T-helper 2 cell treated with Interferon-gamma antibody and Interleukin-4, amounts not matched to agents 100 ng/mL and 5 ng/mL, for 36 hours (primary cell): ENCODE measurements around the gene SLC16A9. TPM values are rescaled to one million over a fixed set of nuclear protein-coding genes. Genes with fewer than 3 reads are reported as not detected.
"Not testable (repeated sequence)": the region's sequence is repeated elsewhere in the genome, so short reads cannot be mapped to it uniquely, and the experiment has no call there.

Experiments used
- intact Hi-C: fragments of 100-400 bp; cut with micrococcal nuclease; formaldehyde crosslinking; loops from one replicate; pipeline ENCODE4 v1.15.1; 2023
- total RNA-seq: library from RNA; stranded (reverse); gene quantifications from 2 replicates; pipeline ENCODE4 v1.2.3, GENCODE V29; 2022

SLC16A9 gene
- total RNA-seq, 1 donor from 2014 or later: 0.68 TPM

GRCh38 chr10:59678884-59679301, 30.8 kb downstream of the SLC16A9 start:
- intact Hi-C loops: no loop called here

DNA sequence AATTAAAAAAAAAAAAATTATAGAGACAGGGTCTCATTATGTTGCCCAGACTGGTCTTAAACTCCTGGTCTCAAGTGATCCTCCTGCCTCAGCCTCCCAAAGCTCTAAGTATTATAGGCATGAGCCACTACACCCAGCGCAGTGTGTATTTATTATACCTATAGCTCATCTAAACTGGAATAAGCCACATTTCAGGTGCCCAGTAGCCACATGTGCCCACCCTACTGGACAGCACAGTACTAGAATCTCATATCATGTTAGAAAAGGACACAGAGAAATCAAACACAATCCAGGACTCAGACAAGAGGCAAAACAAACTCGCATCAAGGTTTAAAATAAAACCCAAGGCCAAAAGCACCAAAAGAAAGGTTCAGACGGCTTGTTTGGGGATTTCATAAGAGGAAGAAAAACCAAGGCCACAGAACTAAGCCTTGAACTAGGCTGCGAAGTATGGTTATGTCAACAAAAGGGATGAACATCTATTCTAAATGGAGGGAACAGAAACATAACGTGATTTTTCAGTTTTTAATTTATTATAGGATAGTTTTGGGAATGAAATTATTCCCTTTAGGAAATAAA, 32.3 kb downstream of the SLC16A9 start:
- intact Hi-C loops: no loop called here

GRCh38 chr10:59675812-59676211, 33.8 kb downstream of the SLC16A9 start:
- intact Hi-C loops: no loop called here

- intact Hi-C loops: no loop called here
Measured at GRCh38 chr10:59674215-59674836, 35.3 kb downstream of the SLC16A9 start.

GRCh38 chr10:59672150-59672875, 37.3 kb downstream of the SLC16A9 start:
- intact Hi-C loops: no loop called here

DNA sequence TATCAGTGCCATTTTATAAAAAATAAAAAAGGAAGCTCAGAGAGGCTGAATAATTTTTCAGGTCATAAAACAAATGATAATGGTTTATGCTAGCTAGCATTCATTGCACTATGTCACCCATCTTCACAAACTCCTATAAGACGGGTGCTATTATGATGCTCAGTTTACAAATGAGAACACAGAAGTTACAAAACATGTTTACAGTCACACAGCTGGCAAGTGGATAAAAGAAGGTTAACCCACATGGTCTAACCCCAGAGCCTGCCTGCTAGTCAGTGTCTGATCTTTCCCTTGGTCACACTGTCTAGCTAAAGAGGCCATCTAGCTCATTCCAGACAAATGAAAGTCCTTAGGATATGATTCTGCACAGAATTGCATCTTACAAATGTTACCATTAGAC, 39.4 kb downstream of the SLC16A9 start:
- intact Hi-C loops: no loop called here

- intact Hi-C loops: no loop called here
Measured at GRCh38 chr10:59668096-59668495, 41.6 kb downstream of the SLC16A9 start.

- intact Hi-C loops: no loop called here
Measured at GRCh38 chr10:59666310-59666709, 43.3 kb downstream of the SLC16A9 start.

GRCh38 chr10:59663213-59663612, 46.4 kb downstream of the SLC16A9 start:
- intact Hi-C loops: not testable (repeated sequence)

- intact Hi-C loops: no loop called here
Measured at GRCh38 chr10:59657724-59658123, 51.9 kb downstream of the SLC16A9 start.

DNA sequence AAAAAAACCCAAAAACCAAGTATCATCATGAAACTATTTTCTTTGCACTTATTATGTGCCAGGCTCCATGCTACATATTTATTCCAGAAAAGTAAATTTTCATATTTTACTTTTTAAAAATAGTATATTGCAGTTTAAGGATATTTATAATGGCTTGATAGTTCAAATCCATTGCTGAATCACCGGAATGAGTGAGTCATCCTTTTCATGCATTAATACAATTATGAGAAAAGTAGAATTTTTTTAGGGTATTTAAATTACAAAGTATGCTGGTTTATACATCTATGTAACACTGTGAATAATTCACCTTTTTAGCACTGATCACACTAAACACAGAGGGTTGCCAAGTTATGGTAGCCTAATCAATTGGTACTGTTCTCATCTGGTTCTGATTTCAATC, 54.3 kb downstream of the SLC16A9 start:
- intact Hi-C loops: no loop called here

- intact Hi-C loops: no loop called here
Measured at GRCh38 chr10:59654007-59654406, 55.6 kb downstream of the SLC16A9 start.

- intact Hi-C loops: no loop called here
Measured at GRCh38 chr10:59651902-59652301, 57.7 kb downstream of the SLC16A9 start.

DNA sequence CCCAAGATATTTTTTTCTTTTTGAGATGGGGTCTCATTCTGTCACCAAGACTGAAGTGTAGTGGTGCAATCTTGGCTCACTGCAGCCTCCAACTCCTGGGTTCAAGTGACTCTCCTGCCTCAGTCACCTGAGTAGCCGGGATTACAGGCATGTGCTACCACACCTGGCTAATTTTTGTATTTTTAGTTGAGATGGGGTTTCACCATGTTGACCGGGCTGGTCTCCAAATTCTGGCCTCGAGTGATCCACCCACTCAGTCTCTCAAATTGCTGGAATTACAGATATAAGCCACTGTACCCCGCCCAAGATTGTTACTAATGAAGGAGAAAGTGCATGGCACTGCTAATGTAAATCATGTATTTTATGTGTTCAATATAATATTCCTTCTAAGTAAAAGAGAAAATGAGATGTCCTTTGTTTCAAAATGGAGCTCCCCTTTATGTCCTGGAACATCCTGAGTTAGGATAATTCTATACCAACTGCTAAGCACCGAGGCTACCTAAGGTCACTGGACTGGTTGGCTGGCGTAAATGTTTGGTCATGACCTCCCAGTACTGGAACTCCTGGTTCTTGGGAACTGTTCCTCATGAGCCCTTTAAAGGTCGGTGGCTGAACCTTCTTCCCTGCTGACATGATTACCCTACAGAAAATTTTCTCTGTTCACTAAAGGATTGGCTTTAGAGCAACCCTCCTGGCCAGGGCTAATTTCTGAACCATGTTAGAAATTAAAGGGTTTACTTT, 59.9 kb downstream of the SLC16A9 start:
- intact Hi-C loops: no loop called here

DNA sequence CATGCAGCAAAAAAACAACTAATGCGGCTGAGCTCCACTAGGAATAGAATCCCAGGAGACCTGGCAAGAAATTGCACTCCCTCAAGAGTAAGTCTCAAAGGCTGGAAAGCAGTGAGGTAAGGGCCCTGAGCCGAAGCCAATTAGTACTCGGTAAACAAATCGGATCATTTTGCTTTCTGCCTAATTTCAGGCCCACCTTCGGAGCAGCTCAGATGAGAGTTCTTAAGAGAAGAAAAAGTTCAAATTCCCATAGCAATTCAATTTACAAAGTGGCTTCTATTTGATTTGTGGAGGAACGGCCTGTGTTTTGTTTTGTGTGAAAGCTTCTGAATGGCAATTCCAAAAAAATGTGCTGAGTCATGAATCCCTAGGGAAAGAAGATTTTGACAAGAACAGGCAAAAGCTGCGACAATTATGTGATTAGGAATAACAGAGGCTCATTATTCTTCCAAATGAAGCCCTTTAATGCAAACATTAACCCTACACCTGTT, 60.9 kb downstream of the SLC16A9 start:
- intact Hi-C loops: no loop called here

GRCh38 chr10:59644841-59645240, 64.8 kb downstream of the SLC16A9 start:
- intact Hi-C loops: no loop called here

DNA sequence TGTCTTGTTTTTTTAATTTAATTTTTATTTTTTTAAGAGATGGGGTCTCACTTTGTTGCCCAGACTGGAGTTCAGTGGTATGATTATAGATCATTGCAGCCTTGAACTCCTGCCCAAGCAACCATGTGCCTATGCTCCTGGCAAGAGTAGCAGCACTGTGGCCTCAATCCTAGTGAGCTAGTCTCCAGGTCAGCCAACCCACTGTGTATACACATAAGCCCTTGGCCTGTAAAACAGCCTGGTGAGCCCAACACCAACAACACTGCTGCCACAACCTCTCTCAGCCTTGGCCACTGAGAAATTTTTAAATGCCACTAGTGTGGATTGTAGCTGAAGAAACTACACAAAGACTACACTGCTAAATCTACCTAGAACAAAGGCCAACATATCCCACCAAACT, 68.0 kb downstream of the SLC16A9 start:
- intact Hi-C loops: not testable (repeated sequence)

DNA sequence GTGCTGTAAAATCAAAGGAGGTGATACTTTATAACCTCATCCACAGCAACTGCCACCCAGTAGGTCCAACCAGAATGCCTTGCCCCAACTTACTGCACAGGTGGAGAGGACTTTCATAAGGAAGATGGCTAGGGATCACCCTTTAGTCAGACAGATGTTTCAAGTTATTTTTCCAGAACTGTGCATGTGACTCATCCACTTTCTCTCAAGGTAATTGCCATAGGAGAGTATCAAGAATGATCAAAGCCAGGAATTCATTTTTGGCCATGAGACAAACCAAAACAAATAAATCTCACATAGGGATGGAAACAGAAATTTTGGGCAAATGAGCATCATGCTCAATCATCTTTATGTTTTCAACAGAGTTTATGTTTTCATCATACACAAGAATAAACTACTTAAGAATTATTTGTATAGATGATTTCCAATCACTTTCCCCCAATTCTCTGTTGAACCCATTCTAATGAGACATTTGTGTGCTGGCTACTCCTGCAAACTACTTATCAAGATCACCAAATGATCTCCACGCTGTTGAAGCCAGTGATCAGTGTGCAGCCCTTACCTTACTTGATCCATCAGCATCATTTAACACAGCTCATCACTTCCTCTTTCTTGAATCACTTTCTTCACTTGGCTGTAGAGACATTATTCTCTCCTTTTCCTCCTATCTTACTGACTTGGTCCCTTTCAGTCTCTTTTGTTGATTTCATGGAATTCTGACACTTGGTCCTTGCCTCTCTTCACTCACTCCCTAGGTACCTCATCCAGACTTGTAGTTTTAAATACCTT, 74.0 kb downstream of the SLC16A9 start:
- intact Hi-C loops: no loop called here

- intact Hi-C loops: no loop called here
Measured at GRCh38 chr10:59634102-59634501, 75.5 kb downstream of the SLC16A9 start.

DNA sequence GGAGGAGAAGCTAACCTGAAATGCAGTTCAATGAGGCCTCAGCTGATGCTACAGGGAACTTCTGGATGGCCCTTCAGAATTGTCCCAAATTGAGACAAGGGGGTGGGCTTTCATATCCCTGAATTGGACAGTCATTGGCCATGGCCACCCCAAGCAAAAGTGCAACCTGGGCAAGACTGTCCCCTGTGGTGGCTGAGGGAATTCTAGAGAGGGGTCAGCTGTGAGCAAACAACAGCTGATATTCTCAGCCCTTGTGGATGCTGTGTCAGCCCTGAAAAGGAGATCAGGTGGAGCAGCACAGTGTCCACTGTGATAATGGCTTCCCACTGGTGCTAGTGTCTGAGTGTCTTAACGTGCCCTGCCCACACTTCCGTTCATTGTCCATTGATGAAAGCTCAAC, 76.6 kb downstream of the SLC16A9 start:
- intact Hi-C loops: no loop called here
